Loucy (cell line): ENCODE results near the gene ACE2.

ENCODE experiments used
- CTCF ChIP-seq: fragments of 200-600 bp; sonication (generic); conservative IDR thresholded peaks from 2 replicates; pipeline ENCODE4 v1.5.1; 2014; ENCODE audit warnings: mild to moderate bottlenecking, antibody characterized with exemption, low read length
- EZH2phosphoT487 ChIP-seq: fragments of 200-600 bp; IDR thresholded peaks from 2 replicates; pipeline ENCODE4 v1.6.1; 2018; ENCODE audit warnings: antibody characterized with exemption, mild to moderate bottlenecking, moderate library complexity, borderline replicate concordance

- TF ChIP-seq CTCF: no peak
- no peak for TF ChIP-seq EZH2phosphoT487
Observed at GRCh38 chrX:15602761-15603160, 2.0 kb upstream of the ACE2 start.
